GM10266 (cell line): ENCODE data around the gene VASN.

Experiments
- DNase-seq: peaks from one replicate; pipeline ENCODE4 v3.0.0; 2012; ENCODE audit errors: extremely low spot score
- CTCF ChIP-seq: IDR thresholded peaks from 2 replicates; pipeline ENCODE4 v1.5.1; 2012; ENCODE audit warnings: mild to moderate bottlenecking, low read depth; ENCODE audit not compliant: control insufficient read depth, insufficient read depth; ENCODE audit errors: missing control alignments

The VASN gene

GRCh38 chr16:4386451-4386805, 14.8 kb downstream of the VASN start:
- DNase-seq = no peak
- no peak for TF ChIP-seq CTCF

GRCh38 chr16:4386951-4387565, 15.4 kb downstream of the VASN start:
- TF ChIP-seq CTCF = no peak
- DNase-seq = no peak

GRCh38 chr16:4387781-4388180, 16.1 kb downstream of the VASN start:
- TF ChIP-seq CTCF = no peak

GRCh38 chr16:4388271-4389021, 16.8 kb downstream of the VASN start:
- no peak for TF ChIP-seq CTCF
- DNase-seq = no peak

More at GRCh38 chr16:4387781-4388180, 16.1 kb downstream of the VASN start:
- DNase-seq = no peak

- TF ChIP-seq CTCF = no peak
- no peak for DNase-seq
These were observed 17.7 kb downstream of the VASN start for GRCh38 chr16:4389051-4389955.

GRCh38 chr16:4390266-4391260, 18.9 kb downstream of the VASN start:
- DNase-seq = no peak
- no peak for TF ChIP-seq CTCF
